AG09319 (cell line): ENCODE measurements around the gene SCYL3.

Experiments
- DNase-seq: peaks from one replicate; pipeline ENCODE4 v3.0.0-alpha.2; 2010; ENCODE audit warnings: low read depth; ENCODE audit errors: extremely low read depth
- CTCF ChIP-seq: IDR thresholded peaks from 2 replicates; pipeline ENCODE4 v1.5.1; 2011; ENCODE audit warnings: low read depth, mild to moderate bottlenecking, inconsistent platforms, low read length, moderate library complexity

Gene SCYL3

GRCh38 chr1:169890761-169891538, 2.7 kb downstream of the SCYL3 start:
- DNase-seq: no peak
- no peak for TF ChIP-seq CTCF

GRCh38 chr1:169889871-169890270, 3.8 kb downstream of the SCYL3 start:
- TF ChIP-seq CTCF: no peak
- DNase-seq: no peak

- DNase-seq: no peak
- TF ChIP-seq CTCF: no peak
Observed at GRCh38 chr1:169886931-169887330, 6.8 kb downstream of the SCYL3 start.

GRCh38 chr1:169886422-169886821, 7.3 kb downstream of the SCYL3 start:
- DNase-seq: no peak

GRCh38 chr1:169885207-169885606, 8.5 kb downstream of the SCYL3 start:
- TF ChIP-seq CTCF: no peak

More at GRCh38 chr1:169886422-169886821, 7.3 kb downstream of the SCYL3 start:
- no peak for TF ChIP-seq CTCF

GRCh38 chr1:169884634-169885033, 9.1 kb downstream of the SCYL3 start:
- no peak for TF ChIP-seq CTCF
- no peak for DNase-seq

More at GRCh38 chr1:169885207-169885606, 8.5 kb downstream of the SCYL3 start:
- no peak for DNase-seq

- TF ChIP-seq CTCF: no peak
Observed at GRCh38 chr1:169882039-169882511, 11.6 kb downstream of the SCYL3 start.

More at GRCh38 chr1:169882039-169882511, 11.6 kb downstream of the SCYL3 start:
- no peak for DNase-seq
